ENCODE results near the gene STXBP6.

STXBP6 gene

GRCh38 chr14:24861083-24861630 lies 188.8 kb downstream of the STXBP6 start:
- Histone ChIP-seq H3K4me3 (ENCODE audit: low read length) (no peak overlapping the region), H3K27me3 (ENCODE audit: low read depth, low read length) (no peaks in the 10 kb centered on the region), H3K79me2 (ENCODE audit: low read length) (no peaks in the 10 kb centered on the region), H3K27ac (ENCODE audit: low read length) (no peak overlapping the region), H3K4me2 (ENCODE audit: low read length) (no peak overlapping the region), H3K36me3 (replicated peaks; ENCODE audit: low read depth, low read length) (no peaks in the 10 kb centered on the region), H3K4me1 (ENCODE audit: low read length) (peaks cover 12% of the 10 kb centered on the region), H3K9ac (ENCODE audit: low read length) (no peak overlapping the region), H2AFZ (ENCODE audit: low read depth, low read length) (no peak overlapping the region), H4K20me1 (ENCODE audit: insufficient read depth, low read length) (no peaks in the 10 kb centered on the region), H3K9me3 (ENCODE audit: insufficient read depth, low read length) (no peaks in the 10 kb centered on the region)
- TF ChIP-seq, protein P1, sequence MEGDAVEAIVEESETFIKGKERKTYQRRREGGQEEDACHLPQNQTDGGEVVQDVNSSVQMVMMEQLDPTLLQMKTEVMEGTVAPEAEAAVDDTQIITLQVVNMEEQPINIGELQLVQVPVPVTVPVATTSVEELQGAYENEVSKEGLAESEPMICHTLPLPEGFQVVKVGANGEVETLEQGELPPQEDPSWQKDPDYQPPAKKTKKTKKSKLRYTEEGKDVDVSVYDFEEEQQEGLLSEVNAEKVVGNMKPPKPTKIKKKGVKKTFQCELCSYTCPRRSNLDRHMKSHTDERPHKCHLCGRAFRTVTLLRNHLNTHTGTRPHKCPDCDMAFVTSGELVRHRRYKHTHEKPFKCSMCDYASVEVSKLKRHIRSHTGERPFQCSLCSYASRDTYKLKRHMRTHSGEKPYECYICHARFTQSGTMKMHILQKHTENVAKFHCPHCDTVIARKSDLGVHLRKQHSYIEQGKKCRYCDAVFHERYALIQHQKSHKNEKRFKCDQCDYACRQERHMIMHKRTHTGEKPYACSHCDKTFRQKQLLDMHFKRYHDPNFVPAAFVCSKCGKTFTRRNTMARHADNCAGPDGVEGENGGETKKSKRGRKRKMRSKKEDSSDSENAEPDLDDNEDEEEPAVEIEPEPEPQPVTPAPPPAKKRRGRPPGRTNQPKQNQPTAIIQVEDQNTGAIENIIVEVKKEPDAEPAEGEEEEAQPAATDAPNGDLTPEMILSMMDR (IDR thresholded peaks at IDR 0.05; ENCODE audit: low read depth, low read length) = no peak
- no peak for TF ChIP-seq EZH2phosphoT487 (IDR thresholded peaks at IDR 0.05; ENCODE audit: low read depth)

DNA sequence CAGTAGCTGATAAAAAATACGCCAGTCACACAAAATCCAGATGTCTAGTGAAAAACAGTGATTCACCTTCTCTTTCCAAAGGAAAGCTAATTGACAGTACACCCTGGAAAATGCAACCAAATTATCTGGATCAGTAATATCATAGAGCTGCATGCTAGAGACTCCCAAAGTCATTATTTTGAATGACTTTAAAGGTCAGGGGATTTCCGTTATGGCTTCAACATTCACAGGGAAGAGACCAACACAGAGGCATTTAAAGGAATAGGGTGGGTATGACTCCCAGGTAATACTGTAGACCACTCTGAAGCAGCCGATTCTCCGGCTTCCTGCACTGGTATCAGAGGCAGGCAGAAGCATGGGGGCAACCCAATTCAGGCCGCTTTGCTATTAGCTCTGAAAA lies 190.4 kb downstream of the STXBP6 start:
- Histone ChIP-seq H3K27ac (ENCODE audit: low read length) (no peak overlapping the region), H4K20me1 (ENCODE audit: insufficient read depth, low read length) (no peaks in the 10 kb centered on the region), H2AFZ (ENCODE audit: low read depth, low read length) (no peak overlapping the region), H3K9ac (ENCODE audit: low read length) (no peak overlapping the region), H3K36me3 (replicated peaks; ENCODE audit: low read depth, low read length) (no peaks in the 10 kb centered on the region), H3K9me3 (ENCODE audit: insufficient read depth, low read length) (no peaks in the 10 kb centered on the region), H3K79me2 (ENCODE audit: low read length) (no peaks in the 10 kb centered on the region), H3K4me1 (ENCODE audit: low read length) (peaks cover 12% of the 10 kb centered on the region), H3K4me3 (ENCODE audit: low read length) (no peak overlapping the region), H3K27me3 (ENCODE audit: low read depth, low read length) (no peaks in the 10 kb centered on the region), H3K4me2 (ENCODE audit: low read length) (no peak overlapping the region)
- TF ChIP-seq, protein P1 (IDR thresholded peaks at IDR 0.05; ENCODE audit: low read depth, low read length) = no peak

GRCh38 chr14:24858684-24859083 lies 191.3 kb downstream of the STXBP6 start:
- Histone ChIP-seq H3K9me3 (ENCODE audit: insufficient read depth, low read length) (no peaks in the 10 kb centered on the region), H3K79me2 (ENCODE audit: low read length) (no peaks in the 10 kb centered on the region)
- TF ChIP-seq, protein P1 (IDR thresholded peaks at IDR 0.05; ENCODE audit: low read depth, low read length) = no peak
- TF ChIP-seq EZH2phosphoT487 (IDR thresholded peaks at IDR 0.05; ENCODE audit: low read depth) = no peak

DNA sequence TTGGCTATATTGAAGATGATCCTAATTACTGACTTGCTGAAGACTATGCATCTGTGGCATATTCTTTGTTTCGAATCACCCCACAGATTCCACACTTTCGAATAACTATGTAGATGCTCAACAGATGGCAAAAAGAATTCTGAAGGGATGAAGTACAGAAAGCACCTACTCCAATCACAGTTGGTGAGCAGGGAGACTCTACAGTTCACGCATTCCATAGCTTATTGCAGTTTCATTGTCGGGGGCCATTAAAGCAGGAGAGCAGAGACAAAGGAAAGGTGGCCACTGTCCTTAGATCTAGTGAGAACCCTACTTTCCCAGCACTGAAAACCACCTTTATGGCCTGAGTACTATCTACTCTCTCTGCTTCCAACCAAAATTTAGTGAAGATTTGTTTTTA lies 191.9 kb downstream of the STXBP6 start:
- H3K9me3 ChIP-seq (ENCODE audit: insufficient read depth, low read length) = no peaks in the 10 kb centered on the region

More at GRCh38 chr14:24858684-24859083, 191.3 kb downstream of the STXBP6 start:
- H4K20me1 ChIP-seq (ENCODE audit: insufficient read depth, low read length) = no peaks in the 10 kb centered on the region
- no peak overlapping the region for H3K27ac ChIP-seq (ENCODE audit: low read length)
- no peak overlapping the region for H2AFZ ChIP-seq (ENCODE audit: low read depth, low read length)
- peaks cover 4% of the 10 kb centered on the region for H3K4me1 ChIP-seq (ENCODE audit: low read length)
- no peak overlapping the region for H3K9ac ChIP-seq (ENCODE audit: low read length)
- H3K36me3 ChIP-seq (replicated peaks; ENCODE audit: low read depth, low read length) = no peaks in the 10 kb centered on the region
- H3K27me3 ChIP-seq (ENCODE audit: low read depth, low read length) = no peaks in the 10 kb centered on the region
- H3K4me3 ChIP-seq (ENCODE audit: low read length) = no peak overlapping the region
- H3K4me2 ChIP-seq (ENCODE audit: low read length) = no peak overlapping the region

More for the DNA sequence above, 191.9 kb downstream of the STXBP6 start:
- Histone ChIP-seq H4K20me1 (ENCODE audit: insufficient read depth, low read length) (no peaks in the 10 kb centered on the region), H3K27ac (ENCODE audit: low read length) (no peak overlapping the region), H3K27me3 (ENCODE audit: low read depth, low read length) (no peaks in the 10 kb centered on the region), H3K9ac (ENCODE audit: low read length) (no peak overlapping the region), H3K4me3 (ENCODE audit: low read length) (no peak overlapping the region), H2AFZ (ENCODE audit: low read depth, low read length) (no peak overlapping the region), H3K79me2 (ENCODE audit: low read length) (no peaks in the 10 kb centered on the region), H3K4me1 (ENCODE audit: low read length) (no peaks in the 10 kb centered on the region), H3K36me3 (replicated peaks; ENCODE audit: low read depth, low read length) (no peaks in the 10 kb centered on the region), H3K4me2 (ENCODE audit: low read length) (no peak overlapping the region)
- TF ChIP-seq, protein P1 (IDR thresholded peaks at IDR 0.05; ENCODE audit: low read depth, low read length) = no peak
- no peak for TF ChIP-seq EZH2phosphoT487 (IDR thresholded peaks at IDR 0.05; ENCODE audit: low read depth)
